ENCODE data around the gene ITGBL1. TPM values are rescaled to one million over a fixed set of nuclear protein-coding genes. Genes with fewer than 3 reads are reported as not detected.

Gene ITGBL1
- total and polyA plus RNA-seq, 2 of the 13 experiments (the other 11 are each of a cell fraction or from before 2014, with no cell fraction given): 0.02 TPM; not detected in 1

DNA sequence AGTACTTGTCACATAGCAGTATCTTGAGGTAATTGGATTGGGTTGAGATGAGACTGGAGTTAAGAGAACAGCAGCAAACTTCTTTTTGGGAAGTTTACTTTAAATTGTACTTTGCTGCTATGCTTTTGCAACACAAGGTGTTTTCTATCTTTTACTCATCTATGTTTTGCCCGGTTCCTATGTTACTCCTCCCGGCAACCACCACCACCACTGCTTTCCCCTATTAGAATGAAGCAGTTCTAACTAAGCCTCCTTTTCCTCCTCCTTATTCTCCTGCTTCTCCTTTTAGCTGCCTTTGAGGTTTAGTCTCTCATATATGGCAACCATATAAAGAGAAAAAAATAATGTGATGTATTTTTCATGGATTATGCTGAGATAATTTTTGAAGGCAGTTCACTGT lies 233.5 kb downstream of the ITGBL1 start (continued):
- no peak for TF ChIP-seq ZSCAN29 (CRISPR knock-in tag; conservative IDR thresholded peaks at IDR 0.05)
- no peak for TF ChIP-seq REL (CRISPR knock-in tag; conservative IDR thresholded peaks at IDR 0.05)

DNA sequence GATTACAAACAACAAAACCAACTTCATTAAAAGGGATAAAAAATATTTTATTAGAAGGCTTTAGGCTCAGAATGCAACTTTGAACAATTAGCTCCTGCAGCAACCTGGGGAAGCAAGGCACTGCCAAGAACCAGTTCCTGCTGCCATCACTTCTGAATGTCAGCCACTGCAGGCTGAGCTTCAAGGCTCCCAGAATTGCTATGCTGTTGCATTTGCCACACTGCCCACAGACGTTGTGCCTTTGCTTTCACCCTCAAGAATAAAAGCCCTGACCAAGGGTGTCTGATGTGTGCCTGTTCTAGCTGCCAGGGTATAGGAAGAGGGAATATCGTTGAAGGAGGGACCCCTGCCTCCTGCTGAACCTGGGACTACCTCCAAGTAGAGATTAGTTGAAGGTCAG lies 238.4 kb downstream of the ITGBL1 start:
- BruUV-seq (replicated peaks): no TSS peak
- Histone ChIP-seq H3K36me3 (replicated peaks in 1 of 2; ENCODE audit: control insufficient read depth in 1 of 2, insufficient read depth in 2 of 2, low read length in 2 of 2) (no peaks in the 10 kb centered on the region), H3K4me1 (ENCODE audit: insufficient read depth, low read length) (no peaks in the 10 kb centered on the region), H4K20me1 (ENCODE audit: insufficient read depth, low read length) (no peaks in the 10 kb centered on the region), H3K4me2 (ENCODE audit: low read depth, low read length) (no peak overlapping the region), H3K79me2 (ENCODE audit: insufficient read depth, low read length) (no peaks in the 10 kb centered on the region), H3K9ac (ENCODE audit: insufficient read depth, low read depth, low read length) (no peak overlapping the region), H3K9me3 (ENCODE audit: low read length) (no peaks in the 10 kb centered on the region), H2AFZ (ENCODE audit: low read length) (no peak overlapping the region), H3K4me3 (replicated peaks in 1 of 3; ENCODE audit: insufficient read depth in 1 of 3, low read depth in 2 of 3, low read length in 3 of 3) (no peak overlapping the region), H3K27me3 (ENCODE audit: control insufficient read depth in 1 of 2, insufficient read depth in 2 of 2, low read length in 2 of 2) (no peaks in the 10 kb centered on the region), H3K27ac (ENCODE audit: extremely low read length, insufficient read depth, low read length) (no peak overlapping the region)
- no peak for DNase-seq (ENCODE audit: low spot score)
- CTCF ChIA-PET (ENCODE audit: low intra/inter-chr PET ratio, low total read pairs): no interaction called here
- FAIRE-seq: no peak
- in situ Hi-C loops (cut with HindIII; ENCODE audit: extremely low pct_ligation_motif_present, low pct_unique_long_range_greater_than_20kb) (no loop called here), intact Hi-C loops (cut with micrococcal nuclease; ENCODE audit: unreplicated experiment) (no loop called here)
- no peak for ATAC-seq
- POLR2A ChIA-PET: no interaction called here
- 0% methylated on average over 2 of the region's 2 CpGs for WGBS (ENCODE audit: low lambda C conversion rate)
- TF ChIP-seq ZNF552 (CRISPR knock-in tag; IDR thresholded peaks at IDR 0.05; ENCODE audit: borderline replicate concordance) (no peak), FOXO4 (CRISPR knock-in tag; conservative IDR thresholded peaks at IDR 0.05) (no peak), ZNF333 (CRISPR knock-in tag; IDR thresholded peaks at IDR 0.05; ENCODE audit: borderline replicate concordance) (no peak), SALL2 (CRISPR knock-in tag; IDR thresholded peaks at IDR 0.05) (no peak), BCLAF1 (IDR thresholded peaks at IDR 0.05) (no peak), ZBTB7B (CRISPR knock-in tag; IDR thresholded peaks at IDR 0.05) (no peak), ZNF383 (CRISPR knock-in tag; IDR thresholded peaks at IDR 0.05; ENCODE audit: borderline replicate concordance) (no peak), TP53 (CRISPR knock-in tag; conservative IDR thresholded peaks at IDR 0.05) (no peak), ZNF782 (CRISPR knock-in tag; IDR thresholded peaks at IDR 0.05; ENCODE audit: borderline replicate concordance) (no peak)
- TF ChIP-seq, protein P1, sequence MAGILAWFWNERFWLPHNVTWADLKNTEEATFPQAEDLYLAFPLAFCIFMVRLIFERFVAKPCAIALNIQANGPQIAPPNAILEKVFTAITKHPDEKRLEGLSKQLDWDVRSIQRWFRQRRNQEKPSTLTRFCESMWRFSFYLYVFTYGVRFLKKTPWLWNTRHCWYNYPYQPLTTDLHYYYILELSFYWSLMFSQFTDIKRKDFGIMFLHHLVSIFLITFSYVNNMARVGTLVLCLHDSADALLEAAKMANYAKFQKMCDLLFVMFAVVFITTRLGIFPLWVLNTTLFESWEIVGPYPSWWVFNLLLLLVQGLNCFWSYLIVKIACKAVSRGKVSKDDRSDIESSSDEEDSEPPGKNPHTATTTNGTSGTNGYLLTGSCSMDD (CRISPR knock-in tag; IDR thresholded peaks at IDR 0.05): no peak
- TF ChIP-seq, protein P2, sequence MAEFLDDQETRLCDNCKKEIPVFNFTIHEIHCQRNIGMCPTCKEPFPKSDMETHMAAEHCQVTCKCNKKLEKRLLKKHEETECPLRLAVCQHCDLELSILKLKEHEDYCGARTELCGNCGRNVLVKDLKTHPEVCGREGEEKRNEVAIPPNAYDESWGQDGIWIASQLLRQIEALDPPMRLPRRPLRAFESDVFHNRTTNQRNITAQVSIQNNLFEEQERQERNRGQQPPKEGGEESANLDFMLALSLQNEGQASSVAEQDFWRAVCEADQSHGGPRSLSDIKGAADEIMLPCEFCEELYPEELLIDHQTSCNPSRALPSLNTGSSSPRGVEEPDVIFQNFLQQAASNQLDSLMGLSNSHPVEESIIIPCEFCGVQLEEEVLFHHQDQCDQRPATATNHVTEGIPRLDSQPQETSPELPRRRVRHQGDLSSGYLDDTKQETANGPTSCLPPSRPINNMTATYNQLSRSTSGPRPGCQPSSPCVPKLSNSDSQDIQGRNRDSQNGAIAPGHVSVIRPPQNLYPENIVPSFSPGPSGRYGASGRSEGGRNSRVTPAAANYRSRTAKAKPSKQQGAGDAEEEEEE (CRISPR knock-in tag; IDR thresholded peaks at IDR 0.05; ENCODE audit: borderline replicate concordance): no peak

Data from HepG2 (cell line).